ENCODE data around the gene EGR2. TPM values are rescaled to one million over a fixed set of nuclear protein-coding genes. Genes with fewer than 3 reads are reported as not detected.
A peak's percentile ranks its signal among the peaks of the same experiment; 100 is the strongest.

Gene EGR2
- total and polyA plus RNA-seq, 10 of the 15 experiments (the other 5 are each of a cell fraction or from before 2014, with no cell fraction given): 8.3 to 56.5 (median 16.2) TPM

GRCh38 chr10:62816331-62817120 is at the start of gene EGR2 (continued):
- TF ChIP-seq ZBTB40 (IDR thresholded peaks at IDR 0.05; ENCODE audit: borderline replicate concordance) (no peak), ETV6 (conservative IDR thresholded peaks at IDR 0.05 in 1 of 2, IDR thresholded peaks at IDR 0.05 in 1 of 2; ENCODE audit: borderline replicate concordance in 1 of 2, low read depth in 1 of 2) (no peak; a peak in 1 of 4 replicates), ZBTB4 (CRISPR knock-in tag; IDR thresholded peaks at IDR 0.05) (no peak), EP300 (IDR thresholded peaks at IDR 0.05; ENCODE audit: borderline replicate concordance in 1 of 2, control insufficient read depth in 1 of 2, low read depth in 2 of 2, low read length in 2 of 2) (peak in 1 of 2 experiments; percentile 56; a peak in 3 of 4 replicates), ZBED1 (IDR thresholded peaks at IDR 0.05; ENCODE audit: borderline replicate concordance) (0 out of 2 replicates have a peak, but pooled peaks have one; percentile 57), MYB (IDR thresholded peaks at IDR 0.05; ENCODE audit: borderline replicate concordance, low read depth, low read length) (no peak), NR2C2 (IDR thresholded peaks at IDR 0.05; ENCODE audit: borderline replicate concordance, control insufficient read depth, insufficient read length, low read depth) (no peak), MEF2B (IDR thresholded peaks at IDR 0.05; ENCODE audit: partially characterized antibody, poor library complexity, severe bottlenecking) (peak; percentile 72), TCF7 (IDR thresholded peaks at IDR 0.05; ENCODE audit: borderline replicate concordance) (no peak), EGR1 (IDR thresholded peaks at IDR 0.05; ENCODE audit: borderline replicate concordance in 1 of 2, low read depth in 2 of 2, low read length in 2 of 2) (no peak), MXI1 (IDR thresholded peaks at IDR 0.05; ENCODE audit: low read depth, low read length) (no peak), GATAD2B (conservative IDR thresholded peaks at IDR 0.05; ENCODE audit: low read depth) (0 out of 2 replicates have a peak, but pooled peaks have one; percentile 27), RELA (IDR thresholded peaks at IDR 0.05; ENCODE audit: borderline replicate concordance, partially characterized antibody) (peak; percentile 21), MEF2A (IDR thresholded peaks at IDR 0.05; ENCODE audit: insufficient read depth, low read depth, low read length) (peak; percentile 82), STAT1 (conservative IDR thresholded peaks at IDR 0.05) (no peak)
- TF ChIP-seq, protein P1, sequence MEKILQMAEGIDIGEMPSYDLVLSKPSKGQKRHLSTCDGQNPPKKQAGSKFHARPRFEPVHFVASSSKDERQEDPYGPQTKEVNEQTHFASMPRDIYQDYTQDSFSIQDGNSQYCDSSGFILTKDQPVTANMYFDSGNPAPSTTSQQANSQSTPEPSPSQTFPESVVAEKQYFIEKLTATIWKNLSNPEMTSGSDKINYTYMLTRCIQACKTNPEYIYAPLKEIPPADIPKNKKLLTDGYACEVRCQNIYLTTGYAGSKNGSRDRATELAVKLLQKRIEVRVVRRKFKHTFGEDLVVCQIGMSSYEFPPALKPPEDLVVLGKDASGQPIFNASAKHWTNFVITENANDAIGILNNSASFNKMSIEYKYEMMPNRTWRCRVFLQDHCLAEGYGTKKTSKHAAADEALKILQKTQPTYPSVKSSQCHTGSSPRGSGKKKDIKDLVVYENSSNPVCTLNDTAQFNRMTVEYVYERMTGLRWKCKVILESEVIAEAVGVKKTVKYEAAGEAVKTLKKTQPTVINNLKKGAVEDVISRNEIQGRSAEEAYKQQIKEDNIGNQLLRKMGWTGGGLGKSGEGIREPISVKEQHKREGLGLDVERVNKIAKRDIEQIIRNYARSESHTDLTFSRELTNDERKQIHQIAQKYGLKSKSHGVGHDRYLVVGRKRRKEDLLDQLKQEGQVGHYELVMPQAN (conservative IDR thresholded peaks at IDR 0.05): 0 out of 2 replicates have a peak, but pooled peaks have one; percentile 8

Measured in GM12878 (cell line).